GM18951 (cell line): Measurements from ENCODE around the gene NEMP2.

Experiments
- POLR2A ChIP-seq: IDR thresholded peaks from 4 replicates; pipeline ENCODE4 v1.6.1; 2011; ENCODE audit warnings: mild to moderate bottlenecking; ENCODE audit not compliant: insufficient read length, insufficient read depth; ENCODE audit errors: extremely low read depth
- in situ Hi-C: fragments of 300-500 bp; cut with MboI; formaldehyde crosslinking; loops from one replicate; pipeline ENCODE4 v1.12.0; 2022; ENCODE audit warnings: low sequenced_read_pairs, mixed read lengths, inconsistent platforms; ENCODE audit not compliant: unreplicated experiment

NEMP2 gene

DNA sequence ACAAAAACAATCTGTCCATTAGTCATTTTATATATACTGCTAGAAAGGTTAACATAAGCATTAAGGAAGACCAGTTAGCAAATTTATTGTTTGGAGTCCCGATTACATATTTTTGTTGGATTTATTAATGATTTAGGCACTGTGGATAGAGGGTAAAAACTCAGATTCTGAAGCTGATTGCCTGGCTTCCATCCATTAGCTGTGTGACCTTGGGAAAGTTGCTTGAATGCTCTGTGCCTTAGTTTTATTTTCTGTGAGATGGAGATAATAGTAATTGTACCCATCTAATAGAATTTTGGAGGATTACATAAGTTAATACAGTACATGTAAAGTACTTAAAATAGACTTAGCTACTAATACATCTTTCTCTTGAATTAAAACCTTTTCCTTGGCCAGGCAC, 36.3 kb upstream of the NEMP2 start:
- TF ChIP-seq POLR2A = no peak
- in situ Hi-C loops = no loop called here

DNA sequence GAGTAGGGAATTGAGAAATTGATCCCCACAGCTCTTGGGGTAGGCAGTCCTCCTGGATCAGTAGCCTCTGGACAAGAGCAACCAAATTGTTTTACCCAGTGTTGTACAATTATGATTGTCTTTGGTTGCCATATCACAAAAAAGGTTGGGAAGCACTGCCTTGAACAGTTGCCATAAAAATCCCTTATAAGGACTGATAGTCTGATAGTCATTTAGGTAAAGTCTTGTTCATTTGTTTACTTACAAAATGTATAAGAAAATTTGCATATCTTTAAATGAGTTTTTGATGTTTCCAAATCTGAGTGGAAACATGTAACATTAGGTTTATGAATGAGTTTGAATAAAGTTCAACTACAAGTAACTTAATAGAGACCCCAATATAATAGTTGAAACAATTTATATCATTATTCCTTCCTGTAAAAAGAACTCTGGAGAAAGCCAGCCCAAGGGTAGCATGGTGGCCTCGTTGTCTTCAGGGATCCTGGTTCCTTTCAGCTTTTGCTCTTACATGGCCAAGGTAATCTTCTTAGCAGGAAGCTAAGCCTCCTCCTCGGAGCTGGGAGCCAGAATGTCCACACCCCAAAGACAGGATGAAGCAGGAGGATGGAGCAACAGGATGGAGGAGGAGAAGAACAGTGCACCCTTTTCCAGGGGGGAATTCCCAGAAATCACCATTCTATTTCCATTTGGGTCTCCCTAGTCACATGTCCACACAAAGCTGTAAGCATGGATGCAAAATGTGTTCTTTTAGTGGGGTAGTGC, 35.7 kb upstream of the NEMP2 start:
- no peak for TF ChIP-seq POLR2A
- in situ Hi-C loops = no loop called here

DNA sequence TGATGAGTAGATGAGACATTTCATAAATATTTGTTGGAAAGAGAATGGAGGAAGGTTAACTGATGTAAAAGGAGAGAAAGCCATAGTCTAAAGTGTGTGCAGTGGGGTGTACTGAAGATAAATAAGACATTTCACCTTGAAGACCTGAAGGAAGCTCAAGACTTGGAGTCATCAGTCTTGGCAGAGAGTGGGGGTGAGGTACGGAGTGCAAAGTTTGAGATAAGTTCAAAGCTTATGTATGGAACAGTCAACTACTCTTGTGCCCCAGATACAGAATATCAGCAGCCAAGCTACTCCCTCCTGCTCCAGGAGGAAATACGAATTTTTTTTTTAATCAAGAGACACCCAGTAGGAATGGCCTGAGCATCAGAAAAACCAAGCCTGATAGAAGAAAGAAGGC, 30.3 kb upstream of the NEMP2 start:
- no peak for TF ChIP-seq POLR2A
- in situ Hi-C loops = no loop called here

DNA sequence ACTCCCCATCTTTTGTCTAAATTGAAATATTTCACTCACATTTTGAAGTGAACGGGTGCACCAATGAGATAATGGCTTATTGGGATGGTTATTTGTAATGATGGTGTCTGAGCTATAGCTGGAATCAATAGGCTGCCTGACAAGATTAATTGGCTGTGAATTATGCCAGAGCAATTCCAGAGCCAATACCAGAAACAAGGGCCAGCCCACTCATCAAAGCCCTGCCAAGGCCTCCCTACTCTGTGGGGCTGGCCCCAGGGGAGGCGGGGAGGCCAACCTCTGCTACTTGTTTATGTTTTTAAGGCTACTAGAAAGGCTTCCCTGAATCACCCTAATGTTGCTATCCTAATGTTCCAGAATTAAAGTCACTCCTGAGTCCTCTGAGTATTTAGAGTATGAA, 29.1 kb upstream of the NEMP2 start:
- no peak for TF ChIP-seq POLR2A
- in situ Hi-C loops = no loop called here

DNA sequence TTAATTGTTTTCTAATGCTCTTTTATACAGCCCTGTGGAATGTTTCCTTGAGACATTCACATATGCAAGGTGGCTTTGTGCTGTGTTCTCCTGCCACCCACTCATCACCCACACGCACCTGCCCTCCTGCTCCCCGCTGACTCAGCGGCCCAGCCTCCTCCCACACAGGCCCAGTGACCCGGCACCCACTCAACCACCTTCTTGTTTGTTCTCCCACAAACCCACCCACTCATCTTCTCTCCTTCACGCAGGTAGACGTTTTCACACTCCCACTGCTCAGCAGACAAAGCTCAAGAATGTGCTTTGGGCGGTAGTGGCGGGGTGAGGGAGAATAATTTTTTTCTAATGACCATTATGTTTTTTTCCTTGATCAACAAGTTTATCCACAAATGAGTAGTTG, 28.6 kb upstream of the NEMP2 start:
- no peak for TF ChIP-seq POLR2A
- in situ Hi-C loops = no loop called here

DNA sequence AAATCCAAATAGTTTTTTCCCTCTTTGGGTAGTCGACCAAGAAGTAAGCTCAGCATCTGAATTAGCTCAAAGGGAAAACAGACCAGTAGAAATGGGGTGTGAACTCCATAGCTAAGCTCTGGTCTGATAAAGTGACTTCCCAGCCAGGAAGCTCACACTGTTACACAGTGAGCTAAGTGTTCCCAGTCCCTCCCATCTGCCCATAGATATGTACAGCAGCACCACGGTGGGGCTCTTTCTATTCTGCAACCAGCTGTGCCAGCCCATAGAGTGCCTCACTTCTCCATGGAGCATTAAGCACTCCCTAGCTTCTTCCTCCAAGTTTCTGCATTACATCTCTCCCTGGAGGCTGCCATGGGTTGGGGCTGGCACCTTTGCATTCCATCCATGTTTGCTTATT, 27.6 kb upstream of the NEMP2 start:
- in situ Hi-C loops = no loop called here
- no peak for TF ChIP-seq POLR2A

DNA sequence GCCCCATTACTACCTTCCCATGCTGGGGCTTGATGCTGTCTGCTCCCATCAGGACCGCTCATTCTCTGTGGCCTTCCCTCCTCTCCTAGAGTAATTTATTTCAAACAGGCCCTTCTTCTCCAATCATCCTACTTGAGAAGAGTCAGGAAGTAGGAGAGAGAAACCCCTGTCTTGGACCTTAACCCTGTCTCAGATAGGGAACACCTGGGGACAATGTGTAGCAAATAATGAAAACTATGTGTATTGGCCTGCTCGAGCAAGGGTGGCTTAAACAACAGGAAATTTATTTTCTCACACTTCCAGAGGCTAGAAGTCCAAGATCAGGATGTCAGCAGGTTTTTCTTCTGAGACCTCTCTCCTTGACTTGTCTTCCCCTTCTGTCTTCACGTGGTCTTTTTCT, 26.6 kb upstream of the NEMP2 start:
- TF ChIP-seq POLR2A = no peak
- in situ Hi-C loops = no loop called here

DNA sequence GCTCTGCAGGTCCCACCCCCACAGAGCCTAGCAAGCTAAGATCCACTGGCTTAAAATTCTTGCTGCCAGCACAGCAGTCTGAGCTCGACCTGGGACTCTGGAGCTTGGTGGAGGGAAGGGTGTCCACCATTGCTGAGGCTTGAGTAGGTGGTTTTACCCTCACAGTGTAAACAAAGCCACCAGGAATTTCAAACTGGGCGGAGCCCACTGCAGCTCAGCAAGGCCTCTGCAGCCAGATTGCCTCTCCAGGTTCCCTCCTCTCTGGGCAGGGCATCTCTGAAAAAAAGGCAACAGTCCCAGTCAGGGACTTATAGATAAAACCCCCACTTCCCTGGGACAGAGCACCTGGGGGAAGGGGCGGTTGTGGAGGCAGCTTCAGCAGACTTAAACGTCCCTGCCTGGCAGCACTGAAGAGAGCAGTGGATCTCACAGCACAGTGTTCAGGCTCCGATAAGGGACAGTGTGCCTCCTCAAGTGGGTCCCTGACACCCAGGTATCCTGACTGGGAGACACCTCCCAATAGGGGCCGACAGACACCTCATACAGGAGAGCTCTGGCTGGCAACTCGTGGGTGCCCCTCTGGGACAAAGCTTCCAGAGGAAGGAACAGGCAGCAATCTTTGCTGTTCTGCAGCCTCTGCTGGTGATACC, 20.0 kb upstream of the NEMP2 start:
- in situ Hi-C loops = no loop called here
- no peak for TF ChIP-seq POLR2A

DNA sequence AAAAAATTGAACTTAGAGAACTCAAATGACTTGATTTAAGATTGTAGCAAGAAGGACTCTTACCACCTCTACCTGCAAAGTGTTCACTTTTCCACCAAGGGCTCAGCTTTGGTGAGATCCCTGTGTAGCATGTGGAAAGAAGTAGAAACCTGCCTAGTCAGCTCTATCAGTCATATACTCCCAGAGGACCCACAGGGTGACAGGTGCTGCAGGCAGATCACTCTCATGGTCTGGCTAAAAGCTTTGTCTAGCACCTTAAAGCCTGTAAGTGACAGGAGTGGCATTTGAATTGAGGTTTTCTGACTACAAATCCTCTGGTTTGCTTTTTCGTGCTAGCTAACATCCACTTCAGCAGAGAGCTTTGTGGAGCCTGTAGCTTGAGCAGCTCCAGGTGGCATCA, 18.7 kb upstream of the NEMP2 start:
- TF ChIP-seq POLR2A = no peak
- in situ Hi-C loops = no loop called here

DNA sequence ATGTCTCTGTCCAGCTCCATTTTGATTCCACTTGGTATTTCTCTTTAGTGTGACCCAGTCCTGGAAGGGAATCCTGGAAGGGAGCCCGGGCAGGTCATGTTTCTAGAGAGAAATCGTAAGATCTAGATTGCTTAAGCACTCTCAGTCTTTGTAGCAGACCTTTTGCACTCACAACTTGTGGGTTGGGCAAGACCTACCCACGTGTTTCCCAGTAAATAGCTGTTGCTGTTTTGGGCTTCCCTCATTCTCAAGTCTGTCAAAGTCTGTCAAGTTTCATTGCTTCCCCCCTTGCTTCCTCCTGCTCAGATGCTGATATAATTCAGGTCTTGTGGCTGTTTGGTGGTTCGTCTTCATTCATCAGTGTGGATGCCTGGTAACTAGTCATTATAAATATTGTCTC, 17.4 kb upstream of the NEMP2 start:
- in situ Hi-C loops = no loop called here
- TF ChIP-seq POLR2A = no peak

DNA sequence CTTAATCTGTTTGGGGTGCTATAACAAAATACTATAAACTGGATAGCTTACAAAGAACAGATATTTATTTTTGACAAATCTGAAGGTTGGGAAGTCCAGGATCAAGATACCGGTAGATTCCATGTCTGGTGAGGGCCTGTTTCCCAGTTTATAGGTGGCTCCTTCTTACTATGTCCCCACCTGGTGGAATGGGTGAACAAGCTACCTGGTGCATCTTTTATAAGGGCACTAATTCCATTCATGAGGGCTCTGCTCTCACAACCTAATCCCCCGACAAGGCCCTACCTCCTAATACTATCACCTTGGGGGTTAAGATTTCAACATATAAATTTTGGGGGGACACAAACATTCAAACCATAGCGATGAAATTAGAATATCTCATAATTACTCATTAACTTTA, 15.6 kb upstream of the NEMP2 start:
- TF ChIP-seq POLR2A = no peak
- in situ Hi-C loops = no loop called here

DNA sequence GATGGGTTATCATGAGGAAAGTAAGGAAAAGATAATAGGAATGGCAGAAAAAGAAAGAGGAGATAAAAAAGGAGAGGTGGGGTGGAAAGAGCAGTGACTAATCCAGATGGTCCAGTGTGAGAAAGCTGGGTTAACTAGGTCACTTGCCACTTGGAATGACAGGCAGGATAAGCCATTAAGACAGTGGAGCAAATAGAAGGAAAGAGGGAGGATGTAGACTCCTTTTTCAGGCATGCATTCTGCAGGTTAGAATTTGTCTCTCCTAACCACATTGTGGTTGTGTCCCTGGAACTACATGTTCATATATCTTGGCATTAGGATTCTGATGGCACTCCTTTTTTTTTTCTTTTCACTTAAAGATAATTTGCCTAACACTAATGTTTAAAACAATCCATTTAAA, 13.4 kb upstream of the NEMP2 start:
- no peak for TF ChIP-seq POLR2A
- in situ Hi-C loops = no loop called here

DNA sequence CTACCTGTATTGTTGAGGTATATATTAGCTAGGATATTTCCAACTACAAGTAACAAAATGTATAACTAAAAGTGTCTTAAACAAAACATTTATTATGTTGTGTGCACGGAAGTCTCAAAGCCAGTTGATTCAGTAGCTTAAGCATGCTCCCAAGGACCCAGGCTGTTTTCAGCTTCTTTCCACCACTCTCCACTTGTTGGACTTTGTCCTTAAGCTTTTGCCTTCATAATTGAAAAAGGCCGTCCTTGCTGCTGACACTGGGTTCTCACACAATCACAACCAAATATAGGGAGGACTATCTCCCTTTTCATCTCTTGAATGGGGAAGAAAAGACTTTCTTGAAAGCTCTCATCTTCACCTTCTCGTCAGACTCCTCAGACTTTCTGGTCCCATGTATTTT, 12.2 kb upstream of the NEMP2 start:
- in situ Hi-C loops = no loop called here
- no peak for TF ChIP-seq POLR2A
